Adrenal gland (tissue), 12 donors: ENCODE data around the gene KCNIP1. TPM values are rescaled to one million over a fixed set of nuclear protein-coding genes. Genes with fewer than 3 reads are reported as not detected.

Source experiments
- DNase-seq, 7 donors: peaks; one replicate each; pipeline ENCODE4 v3.0.0-alpha.2; 2019 to 2020
- H3K27ac ChIP-seq, 5 donors: fragments of 200-600 bp; sonication (generic) in 4 of 5; 1 replicate in 3 of 5; 2 replicates in 2 of 5; pipeline versions ENCODE4 v1.5.1 to v1.8.0; 2016 to 2020; ENCODE audit warnings: mild to moderate bottlenecking in 1 of 5
- H3K27me3 ChIP-seq: fragments of 200-600 bp; 2 replicates; pipeline ENCODE4 v1.8.0; 2021
- H3K36me3 ChIP-seq, 2 donors: fragments of 200-600 bp; replicated peaks in 1 of 2; 1 replicate in 1 of 2; 2 replicates in 1 of 2; pipeline versions ENCODE4 v1.5.1 to v1.8.0; 2018 to 2022
- H3K4me1 ChIP-seq, 2 donors: fragments of 200-600 bp; replicated peaks in 1 of 2; 1 replicate in 1 of 2; 2 replicates in 1 of 2; pipeline versions ENCODE4 v1.5.1 to v1.8.0; 2018 to 2021
- H3K4me3 ChIP-seq, 4 donors: fragments of 200-600 bp; sonication (generic) in 3 of 4; one replicate each; pipeline ENCODE4 v1.5.1; 2016 to 2018
- H3K9me3 ChIP-seq, 3 donors: fragments of 200-600 bp; sonication (generic) in 1 of 3; replicated peaks in 1 of 3; 1 replicate in 2 of 3; 2 replicates in 1 of 3; pipeline versions ENCODE4 v1.5.1 to v1.8.0; 2016 to 2021
- CTCF ChIP-seq, 6 experiments: fragments of 450-650 bp in 4 of 6; fragments of 200-600 bp in 2 of 6; sonication (generic) in 1 of 6; IDR thresholded peaks; 1 replicate in 5 of 6; 2 replicates in 1 of 6; pipeline versions ENCODE4 v1.5.1 to v1.8.0; 2016 to 2021; ENCODE audit warnings: antibody characterized with exemption in 6 of 6, mild to moderate bottlenecking in 2 of 6, moderate library complexity in 1 of 6
- POLR2A ChIP-seq, 2 donors: fragments of 450-650 bp; IDR thresholded peaks; one replicate each; pipeline ENCODE4 v1.6.1; 2017; ENCODE audit warnings: antibody characterized with exemption in 2 of 2, mild to moderate bottlenecking in 2 of 2, moderate library complexity in 1 of 2
- WGBS, 4 donors: extraction: QIAGEN DNeasy Blood & Tissue Kit in 2 of 4; methylation state at CpG; one replicate each; pipeline versions ENCODE4 v1.1.5 to v1.1.7; 2013 to 2017; 5-methylcytosine and 5-hydroxymethylcytosine counted together
- intact Hi-C, 2 donors: fragments of 100-400 bp; cut with DNase I; formaldehyde crosslinking; loops; one replicate each; pipeline versions ENCODE4 v1.14.1 to v1.15.0; 2022 to 2023
- polyA plus RNA-seq, 3 donors: library from polyadenylated mRNA; stranded (reverse); fragments of 200-250 nt in 2 of 3; fragments of 350-450 nt in 1 of 3; fragmentation: Illumina TruSeq in 1 of 3; extraction: RNeasy Lipid Tissue Mini Kit (QIAGEN cat#74804) in 1 of 3; gene quantifications; one replicate each; pipeline ENCODE4 v1.2.3, GENCODE V29; 2013 to 2014
- total RNA-seq, 9 donors: library from RNA; depleted of rRNA in 4 of 9; stranded (reverse); fragments of >200 nt in 4 of 9; fragments of 120-200 nt in 1 of 9; fragmentation: NEBNext Ultra II Directional in 1 of 9; extraction: Animal tissue kit (Norgen Biotek cat#: 25700) in 1 of 9; gene quantifications; one replicate each; pipeline versions ENCODE4 v1.1.0 to v1.2.4, GENCODE V29; 2013 to 2023
- donor health status: healthy with polysubstance abuse.
- donor health status: Bipolar disorder and iron deficiency.
- donor health status: DM: yes; HTN: yes; CAD: no.
- donor health status: DM: no; HTN: no; CAD: no.
- donor health status: DM: no; HTN: no; CAD: no.
- donor health status: DM: yes; HTN: yes; CAD: no.

The KCNIP1 gene
- total and polyA plus RNA-seq, 12 donors, result 0.14 to 12.6 (median 1.7) TPM; not detected in 1

GRCh38 chr5:170769246-170769645, 265.4 kb downstream of the KCNIP1 start:
- H3K4me3 ChIP-seq, result no peak overlapping the region
- intact Hi-C loops, result no loop called here
- 20 to 38% (median 31%) methylated on average over 6 of the region's 6 CpGs for WGBS, 4 donors
- H3K27me3 ChIP-seq, result no peaks in the 10 kb centered on the region
- H3K36me3 ChIP-seq, result no peaks in the 10 kb centered on the region
- H3K4me1 ChIP-seq, result no peaks in the 10 kb centered on the region
- TF ChIP-seq POLR2A (IDR thresholded peaks at IDR 0.05) (no peak), CTCF (IDR thresholded peaks at IDR 0.05) (no peak)
- no peak overlapping the region for H3K27ac ChIP-seq
- no peaks in the 10 kb centered on the region for H3K9me3 ChIP-seq
- DNase-seq, result no peak

- no peaks in the 10 kb centered on the region for H3K36me3 ChIP-seq
- H3K4me1 ChIP-seq, result no peaks in the 10 kb centered on the region
- intact Hi-C loops, result no loop called here
- WGBS, 4 donors, result 70 to 79% (median 75%) methylated on average over 5 of the region's 5 CpGs
- no peak for DNase-seq
- H3K27ac ChIP-seq, result no peak overlapping the region
- no peaks in the 10 kb centered on the region for H3K27me3 ChIP-seq
- no peak overlapping the region for H3K4me3 ChIP-seq
- H3K9me3 ChIP-seq, result no peaks in the 10 kb centered on the region
- no peak for TF ChIP-seq CTCF (IDR thresholded peaks at IDR 0.05)
- TF ChIP-seq POLR2A (IDR thresholded peaks at IDR 0.05), result no peak
These were observed 266.1 kb downstream of the KCNIP1 start for GRCh38 chr5:170769898-170770416.

- Histone ChIP-seq H3K4me1 (no peaks in the 10 kb centered on the region), H3K9me3 (no peaks in the 10 kb centered on the region), H3K27ac (no peak overlapping the region), H3K4me3 (no peak overlapping the region), H3K36me3 (no peaks in the 10 kb centered on the region), H3K27me3 (no peaks in the 10 kb centered on the region)
- 85 to 89% (median 87%) methylated on average over 15 of the region's 15 CpGs for WGBS, 4 donors
- DNase-seq, result no peak
- TF ChIP-seq POLR2A (IDR thresholded peaks at IDR 0.05), result no peak
- no peak for TF ChIP-seq CTCF (IDR thresholded peaks at IDR 0.05)
- intact Hi-C loops, result no loop called here
These were observed 267.7 kb downstream of the KCNIP1 start for GRCh38 chr5:170771496-170771895.

- no peak for DNase-seq
- intact Hi-C loops, result no loop called here
- Histone ChIP-seq H3K27me3 (no peaks in the 10 kb centered on the region), H3K4me3 (no peak overlapping the region), H3K27ac (no peak overlapping the region), H3K36me3 (no peaks in the 10 kb centered on the region), H3K4me1 (no peaks in the 10 kb centered on the region), H3K9me3 (no peaks in the 10 kb centered on the region)
- no peak for TF ChIP-seq CTCF (IDR thresholded peaks at IDR 0.05)
- TF ChIP-seq POLR2A (IDR thresholded peaks at IDR 0.05), result no peak
- WGBS, 4 donors, result 84 to 91% (median 89%) methylated on average over 9 to 12 of the region's 12 CpGs
These were observed 269.5 kb downstream of the KCNIP1 start for GRCh38 chr5:170773024-170773985.
